Measurements from ENCODE around the gene KCNQ2.

Gene KCNQ2

GRCh38 chr20:63451821-63452220, 20.6 kb downstream of the KCNQ2 start:
- no peak for DNase-seq

GRCh38 chr20:63449796-63450730, 22.4 kb downstream of the KCNQ2 start:
- no peak for DNase-seq

- DNase-seq = no peak
These were observed 23.4 kb downstream of the KCNQ2 start for GRCh38 chr20:63449025-63449424.

DNA sequence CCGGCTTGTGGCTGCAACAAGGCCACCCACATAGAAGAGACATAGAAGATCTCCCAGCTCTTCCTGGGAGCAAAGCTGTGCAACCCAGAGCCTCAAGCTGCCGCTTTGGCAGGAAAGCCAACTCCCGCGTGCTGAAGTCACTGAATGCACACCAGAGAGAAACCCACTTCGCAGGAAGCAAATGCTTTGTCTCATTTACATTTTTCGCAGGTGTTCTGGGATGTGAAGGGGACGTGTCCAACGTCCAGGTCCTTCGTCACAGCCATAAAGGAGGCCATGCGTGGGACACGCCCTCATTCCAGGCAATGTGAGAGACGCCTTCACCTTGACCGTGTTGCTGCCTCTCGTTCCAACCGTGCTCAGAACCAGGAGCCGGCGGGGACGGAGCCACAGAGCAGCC, 24.4 kb downstream of the KCNQ2 start:
- no peak for DNase-seq

DNA sequence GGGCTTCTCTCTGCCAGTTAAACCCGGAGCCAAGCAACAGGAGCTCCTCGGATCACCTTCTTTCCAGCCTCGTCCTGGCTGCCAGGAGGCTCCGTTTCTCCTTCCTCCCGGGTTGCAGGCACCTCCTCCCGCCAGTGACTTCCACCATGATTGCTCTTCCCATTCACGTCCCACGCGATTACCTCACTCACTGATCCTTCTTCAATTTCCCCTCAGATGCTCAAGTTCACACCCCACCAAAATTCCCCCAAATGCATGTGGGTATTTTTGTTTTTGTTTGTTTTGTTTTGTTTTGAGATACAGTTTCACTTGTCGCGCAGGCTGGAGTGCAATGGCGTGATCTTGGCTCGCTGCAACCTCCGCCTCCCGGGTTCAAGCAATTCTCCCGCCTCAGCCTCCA, 25.1 kb downstream of the KCNQ2 start:
- DNase-seq = no peak

- DNase-seq = no peak
These were observed 26.0 kb downstream of the KCNQ2 start for GRCh38 chr20:63446216-63447024.

DNA sequence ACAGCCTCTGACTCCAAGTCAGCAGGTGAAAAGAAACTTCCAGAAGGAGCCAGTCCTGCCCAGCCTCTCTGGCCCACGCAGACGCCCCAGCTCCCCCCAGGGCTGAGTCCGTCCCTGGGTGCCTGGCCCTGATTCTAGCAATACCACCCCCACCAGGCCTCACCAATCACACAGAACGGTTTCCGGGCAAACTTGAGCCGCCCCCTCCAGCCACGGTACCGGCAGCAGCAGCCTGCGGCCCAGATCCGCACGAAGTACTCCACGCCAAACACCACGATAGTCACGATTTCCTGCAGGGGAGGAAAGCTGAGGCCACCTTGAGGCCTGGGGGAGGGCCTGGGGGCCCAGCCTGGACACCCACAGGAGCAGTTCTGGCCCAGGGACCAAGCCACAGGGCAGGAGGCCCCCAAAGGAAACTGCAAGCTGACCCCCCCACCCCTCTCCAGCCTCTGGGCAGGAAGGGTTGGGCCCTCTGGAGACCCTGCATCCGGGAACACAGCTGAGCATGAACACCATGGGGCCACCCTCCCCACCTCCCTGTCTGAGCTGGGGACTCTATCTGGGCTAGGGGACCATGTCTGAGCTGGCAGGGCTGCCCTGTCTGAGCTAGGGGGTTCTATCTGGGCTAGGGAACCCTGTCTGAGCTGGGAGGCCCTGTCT, 27.2 kb downstream of the KCNQ2 start:
- no peak for DNase-seq

GRCh38 chr20:63444548-63444947, 27.9 kb downstream of the KCNQ2 start:
- DNase-seq = no peak

DNA sequence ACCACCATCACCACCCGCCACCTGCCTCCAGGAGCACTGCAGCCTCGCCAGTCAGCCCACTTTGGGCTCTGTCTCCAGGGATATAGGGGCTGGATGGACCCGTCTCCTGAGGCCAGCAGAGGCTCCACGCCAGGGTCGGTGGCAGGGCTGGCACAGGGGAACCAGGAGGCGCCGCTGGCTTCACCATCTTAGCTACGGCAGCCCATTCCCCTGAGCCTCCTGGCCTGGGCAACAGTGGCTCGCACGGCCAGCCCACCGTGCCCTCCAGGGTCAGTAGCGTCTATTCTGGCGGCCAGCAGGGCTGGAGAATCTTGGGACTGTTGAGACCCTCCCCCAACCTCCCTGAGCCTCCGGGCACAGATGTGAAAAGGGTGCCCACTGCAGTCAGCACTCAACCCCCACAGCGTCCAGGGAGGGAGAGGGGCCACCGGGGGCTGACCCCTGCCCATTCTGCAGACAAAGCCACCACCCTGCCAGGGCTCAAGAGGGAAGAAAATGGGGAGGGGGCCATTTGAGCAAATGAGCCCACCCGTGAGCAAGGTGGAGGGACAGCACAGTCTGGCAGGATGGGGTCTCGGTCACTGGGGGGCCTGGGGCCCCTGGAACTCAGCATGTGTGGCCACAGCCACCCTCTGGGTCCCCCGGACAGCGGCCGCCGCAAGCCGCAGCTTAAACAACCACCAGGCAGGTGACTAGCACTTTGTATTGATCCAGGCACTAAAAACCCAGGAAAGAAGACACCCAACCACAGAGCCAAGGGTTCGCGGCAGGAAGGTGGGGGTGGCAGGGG, 28.7 kb downstream of the KCNQ2 start:
- no peak for DNase-seq

- no peak for DNase-seq
These were observed 30.4 kb downstream of the KCNQ2 start for GRCh38 chr20:63442100-63442493.

- no peak for DNase-seq
These were observed 31.0 kb downstream of the KCNQ2 start for GRCh38 chr20:63441136-63442099.

DNA sequence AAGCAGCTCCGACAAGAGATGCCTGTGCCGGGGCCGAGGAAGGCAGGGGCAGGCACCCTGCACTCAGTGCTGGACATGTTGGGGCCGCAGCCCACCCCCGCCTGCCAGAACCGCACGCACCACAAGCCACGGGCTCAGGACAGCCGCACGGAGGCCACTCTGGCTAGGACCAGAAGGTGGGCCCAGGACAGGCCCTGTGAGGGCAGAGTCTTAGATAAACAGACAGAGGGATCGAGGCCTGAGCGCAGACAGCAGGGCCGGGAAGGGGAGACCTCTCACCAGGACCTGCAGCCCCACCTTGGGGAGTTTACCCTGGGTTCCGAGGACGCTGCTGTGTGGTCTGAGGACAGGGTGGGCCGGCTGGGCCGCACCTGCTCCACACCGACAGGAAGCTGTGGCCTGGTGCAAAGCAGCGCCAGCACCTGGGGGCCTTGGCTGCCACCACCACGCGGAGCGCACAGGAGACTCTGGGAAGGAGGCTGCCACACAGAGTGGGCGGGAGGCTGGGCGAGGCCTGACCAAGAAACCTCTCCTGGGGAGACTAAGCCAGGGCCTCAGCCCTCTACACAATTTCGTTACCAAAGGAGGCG, 32.0 kb downstream of the KCNQ2 start:
- no peak for DNase-seq

- DNase-seq = no peak
These were observed 32.6 kb downstream of the KCNQ2 start for GRCh38 chr20:63439866-63440265.

GRCh38 chr20:63438121-63438520, 34.3 kb downstream of the KCNQ2 start:
- DNase-seq = no peak

DNA sequence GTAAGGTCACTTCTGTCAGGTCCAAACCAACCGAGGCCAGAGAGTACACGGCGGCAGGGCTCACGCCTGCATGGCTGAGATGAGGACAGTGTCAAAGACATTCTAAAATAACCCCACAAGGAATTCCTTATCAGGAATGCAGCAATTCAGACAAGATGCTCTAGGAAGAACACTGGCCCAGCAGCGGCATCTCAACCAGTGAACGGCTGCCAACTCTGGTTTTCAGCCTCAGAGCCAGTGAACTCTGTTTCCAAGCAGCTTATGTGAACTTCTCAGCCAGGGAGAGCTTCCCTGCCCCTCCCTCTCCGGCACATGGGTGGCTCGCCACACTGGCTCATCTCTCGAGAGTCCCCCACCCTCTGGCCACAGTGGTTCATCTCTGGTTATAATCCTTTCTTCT, 36.9 kb downstream of the KCNQ2 start:
- no peak for DNase-seq

GRCh38 chr20:63434599-63435378, 37.7 kb downstream of the KCNQ2 start:
- DNase-seq = peak; percentile 90

GRCh38 chr20:63433756-63434531, 38.5 kb downstream of the KCNQ2 start:
- DNase-seq = peak; percentile 40

GRCh38 chr20:63433351-63433750, 39.1 kb downstream of the KCNQ2 start:
- DNase-seq = no peak

Measured in SHP77 treated with DMSO at 0.1 percent for 48 hours (cell line).